ENCODE data around the gene GPATCH2L. TPM values are rescaled to one million over a fixed set of nuclear protein-coding genes. Genes with fewer than 3 reads are reported as not detected.
A peak's percentile ranks its signal among the peaks of the same experiment; 100 is the strongest.

Gene GPATCH2L
- polyA plus RNA-seq, 3 donors: 10.6 to 28.3 (median 13.8) TPM

DNA sequence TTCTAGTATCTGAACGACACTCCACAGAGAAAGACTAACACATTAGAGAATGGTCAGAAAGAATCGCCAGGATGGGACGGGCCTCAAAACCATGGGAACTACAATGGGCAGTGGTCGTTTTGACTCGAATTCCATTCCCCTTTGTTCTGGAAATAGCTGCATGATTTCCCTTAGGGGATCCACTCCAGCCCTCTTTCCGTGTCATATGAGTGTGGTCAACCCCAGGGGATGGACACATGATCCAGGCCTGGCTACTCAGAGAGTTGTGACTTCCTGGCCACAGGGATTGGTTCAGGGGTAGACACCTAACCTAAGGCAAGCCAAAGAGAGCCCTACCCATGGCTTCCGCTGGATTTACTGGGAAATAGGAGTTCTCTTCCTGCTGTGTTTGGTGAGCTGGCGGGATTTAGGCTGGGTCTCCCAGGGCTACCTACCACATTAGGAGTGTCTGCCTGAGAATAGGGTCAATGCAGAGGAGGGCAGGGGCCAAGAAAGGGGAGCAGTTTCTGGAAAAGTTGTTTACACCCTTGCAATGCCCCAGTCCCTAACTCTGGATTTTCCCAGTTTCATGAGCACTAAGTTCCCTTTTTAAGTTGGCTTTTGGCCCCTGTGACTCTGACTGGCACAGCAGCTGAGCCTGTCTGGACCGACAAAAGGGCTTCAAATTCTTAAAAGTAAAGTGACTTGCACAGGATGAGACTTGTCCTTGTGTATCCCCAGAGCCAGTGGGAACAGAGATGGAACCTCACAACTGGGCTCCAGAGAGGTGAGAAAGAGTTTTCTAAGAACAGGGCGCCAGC lies 28.1 kb upstream of the GPATCH2L start:
- Histone ChIP-seq H3K27me3 (ENCODE audit: control insufficient read depth in 2 of 2, insufficient read depth in 2 of 2, low read length in 2 of 2) (no peaks in the 10 kb centered on the region), H2AFZ (ENCODE audit: insufficient read depth, low read depth, low read length, poor library complexity, severe bottlenecking) (no peak overlapping the region), H3K9me3 (replicated peaks in 1 of 2; ENCODE audit: control insufficient read depth in 1 of 2, insufficient read depth in 1 of 2, low read length in 2 of 2) (no peaks in the 10 kb centered on the region), H3K4me2 (replicated peaks; ENCODE audit: extremely low read depth, low read length, poor library complexity, severe bottlenecking) (no peak overlapping the region), H3K79me2 (ENCODE audit: insufficient read depth, low read length) (no peaks in the 10 kb centered on the region), H3K9ac (ENCODE audit: insufficient read depth, low read length, poor library complexity, severe bottlenecking) (no peak overlapping the region), H3K4me1 (ENCODE audit: control insufficient read depth in 1 of 2, insufficient read depth in 2 of 2, low read length in 2 of 2) (no peaks in the 10 kb centered on the region), H3K27ac (ENCODE audit: low read depth in 1 of 2, low read length in 2 of 2) (no peak overlapping the region), H3K36me3 (replicated peaks in 1 of 2; ENCODE audit: control insufficient read depth in 1 of 2, insufficient read depth in 2 of 2, low read length in 2 of 2) (no peaks in the 10 kb centered on the region), H4K20me1 (ENCODE audit: insufficient read depth, low read length) (no peaks in the 10 kb centered on the region), H3K4me3 (replicated peaks in 1 of 3; ENCODE audit: low read depth in 2 of 3, low read length in 3 of 3) (no peak overlapping the region)
- H3K9me3 Mint-ChIP-seq: peaks cover 0 to 6% (median 1%) of the 10 kb centered on the region in 7 donors
- TF ChIP-seq, protein P1, sequence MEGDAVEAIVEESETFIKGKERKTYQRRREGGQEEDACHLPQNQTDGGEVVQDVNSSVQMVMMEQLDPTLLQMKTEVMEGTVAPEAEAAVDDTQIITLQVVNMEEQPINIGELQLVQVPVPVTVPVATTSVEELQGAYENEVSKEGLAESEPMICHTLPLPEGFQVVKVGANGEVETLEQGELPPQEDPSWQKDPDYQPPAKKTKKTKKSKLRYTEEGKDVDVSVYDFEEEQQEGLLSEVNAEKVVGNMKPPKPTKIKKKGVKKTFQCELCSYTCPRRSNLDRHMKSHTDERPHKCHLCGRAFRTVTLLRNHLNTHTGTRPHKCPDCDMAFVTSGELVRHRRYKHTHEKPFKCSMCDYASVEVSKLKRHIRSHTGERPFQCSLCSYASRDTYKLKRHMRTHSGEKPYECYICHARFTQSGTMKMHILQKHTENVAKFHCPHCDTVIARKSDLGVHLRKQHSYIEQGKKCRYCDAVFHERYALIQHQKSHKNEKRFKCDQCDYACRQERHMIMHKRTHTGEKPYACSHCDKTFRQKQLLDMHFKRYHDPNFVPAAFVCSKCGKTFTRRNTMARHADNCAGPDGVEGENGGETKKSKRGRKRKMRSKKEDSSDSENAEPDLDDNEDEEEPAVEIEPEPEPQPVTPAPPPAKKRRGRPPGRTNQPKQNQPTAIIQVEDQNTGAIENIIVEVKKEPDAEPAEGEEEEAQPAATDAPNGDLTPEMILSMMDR (IDR thresholded peaks at IDR 0.05): no peak
- peak overlapping the region in 1 of 2 donors; percentile 40 for H3K4me3 Mint-ChIP-seq
- intact Hi-C loops (cut with micrococcal nuclease): no loop called here
- peak overlapping the region in 1 of 7 donors; percentile 37 for H3K27ac Mint-ChIP-seq
- DNase-seq: no peak
- 80% methylated on average over 7 of the region's 10 CpGs for WGBS (ENCODE audit: insufficient coverage)
- H3K36me3 Mint-ChIP-seq: no peaks in the 10 kb centered on the region
- H3K27me3 Mint-ChIP-seq (ENCODE audit: low read depth in 3 of 3): peaks cover 2 to 7% (median 7%) of the 10 kb centered on the region in 3 donors
- peaks cover 2% of the 10 kb centered on the region for H3K4me1 Mint-ChIP-seq

DNA sequence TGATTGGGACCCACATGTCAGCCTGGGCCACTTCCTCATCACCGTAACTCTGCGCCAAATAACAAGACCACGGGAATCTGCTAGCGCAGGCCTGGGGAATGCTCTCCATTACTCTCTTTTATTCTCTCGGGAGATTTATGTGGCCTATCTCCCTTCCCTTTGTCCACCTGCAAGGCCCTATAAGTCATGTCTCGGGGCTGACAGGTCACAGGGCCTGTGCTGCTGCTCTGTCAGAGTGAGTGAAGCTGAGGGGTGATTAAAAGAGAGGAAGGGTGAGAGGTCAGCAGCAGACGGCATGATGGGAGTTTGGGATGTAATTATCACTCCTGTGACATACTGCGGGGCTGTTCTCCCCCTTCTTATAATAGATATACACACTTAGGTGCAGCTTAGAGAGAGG lies 26.2 kb upstream of the GPATCH2L start:
- H3K4me2 ChIP-seq (replicated peaks; ENCODE audit: extremely low read depth, low read length, poor library complexity, severe bottlenecking): no peak overlapping the region
- peaks cover 4 to 8% of the 10 kb centered on the region in 2 donors for H3K27me3 ChIP-seq (ENCODE audit: control insufficient read depth in 2 of 2, insufficient read depth in 2 of 2, low read length in 2 of 2)
- no peak overlapping the region for H3K4me3 ChIP-seq (replicated peaks in 1 of 3; ENCODE audit: low read depth in 2 of 3, low read length in 3 of 3)
- no peaks in the 10 kb centered on the region for H3K4me1 ChIP-seq (ENCODE audit: control insufficient read depth in 1 of 2, insufficient read depth in 2 of 2, low read length in 2 of 2)
- H3K27ac ChIP-seq (ENCODE audit: low read depth in 1 of 2, low read length in 2 of 2): no peak overlapping the region
- H3K9me3 ChIP-seq (replicated peaks in 1 of 2; ENCODE audit: control insufficient read depth in 1 of 2, insufficient read depth in 1 of 2, low read length in 2 of 2): no peaks in the 10 kb centered on the region
- peaks cover 2% of the 10 kb centered on the region for H3K4me1 Mint-ChIP-seq
- peaks cover 5 to 22% (median 7%) of the 10 kb centered on the region in 3 donors for H3K27me3 Mint-ChIP-seq (ENCODE audit: low read depth in 3 of 3)
- no peaks in the 10 kb centered on the region for H3K36me3 Mint-ChIP-seq
- H3K79me2 ChIP-seq (ENCODE audit: insufficient read depth, low read length): no peaks in the 10 kb centered on the region
- H2AFZ ChIP-seq (ENCODE audit: insufficient read depth, low read depth, low read length, poor library complexity, severe bottlenecking): no peak overlapping the region
- peaks cover 0 to 6% (median 1%) of the 10 kb centered on the region in 7 donors for H3K9me3 Mint-ChIP-seq
- no peak for DNase-seq
- TF ChIP-seq, protein P1 (IDR thresholded peaks at IDR 0.05): no peak
- H3K9ac ChIP-seq (ENCODE audit: insufficient read depth, low read length, poor library complexity, severe bottlenecking): no peak overlapping the region
- H4K20me1 ChIP-seq (ENCODE audit: insufficient read depth, low read length): no peaks in the 10 kb centered on the region
- H3K4me3 Mint-ChIP-seq: no peak overlapping the region
- no peaks in the 10 kb centered on the region for H3K36me3 ChIP-seq (replicated peaks in 1 of 2; ENCODE audit: control insufficient read depth in 1 of 2, insufficient read depth in 2 of 2, low read length in 2 of 2)
- 70% methylated on average over 5 of the region's 8 CpGs for WGBS (ENCODE audit: insufficient coverage)
- no peak overlapping the region for H3K27ac Mint-ChIP-seq
- intact Hi-C loops (cut with micrococcal nuclease): no loop called here

Data from CD14-positive monocyte (primary cell).